WERI-Rb-1 (cell line): Measurements from ENCODE around the gene HMGXB3.
"Not testable (repeated sequence)": the region's sequence is repeated elsewhere in the genome, so short reads cannot be mapped to it uniquely, and the experiment has no call there.

ENCODE experiments used
- DNase-seq: peaks from one replicate; pipeline ENCODE4 v3.0.0-alpha.2; 2020
- H3K27ac ChIP-seq: fragments of 250-450 bp; sonication (Bioruptor Pico); 2 replicates; pipeline ENCODE4 v1.5.1; 2020; ENCODE audit warnings: mild to moderate bottlenecking, moderate library complexity
- H3K27me3 ChIP-seq: fragments of 250-450 bp; sonication (Bioruptor Pico); 2 replicates; pipeline ENCODE4 v1.5.1; 2021; ENCODE audit warnings: mild to moderate bottlenecking, low read depth, moderate library complexity; ENCODE audit not compliant: insufficient read depth, severe bottlenecking
- H3K36me3 ChIP-seq: fragments of 250-450 bp; sonication (Bioruptor Pico); 2 replicates; pipeline ENCODE4 v1.5.1; 2020; ENCODE audit warnings: mild to moderate bottlenecking, moderate library complexity
- H3K4me3 ChIP-seq: 2 replicates; pipeline ENCODE4 v1.5.1; 2011; ENCODE audit warnings: low read depth, mild to moderate bottlenecking, control low read depth, low read length
- H3K9me3 ChIP-seq: fragments of 250-450 bp; sonication (Bioruptor Pico); 2 replicates; pipeline ENCODE4 v1.5.1; 2021; ENCODE audit warnings: mild to moderate bottlenecking, moderate library complexity; ENCODE audit not compliant: severe bottlenecking
- CTCF ChIP-seq: IDR thresholded peaks from 2 replicates; pipeline ENCODE4 v1.5.1; 2011; ENCODE audit warnings: low read depth, mild to moderate bottlenecking, control low read depth, inconsistent platforms, low read length

Gene HMGXB3

GRCh38 chr5:150044329-150044681, 43.8 kb downstream of the HMGXB3 start:
- no peaks in the 10 kb centered on the region for H3K27me3 ChIP-seq
- H3K27ac ChIP-seq: no peak overlapping the region
- no peak for DNase-seq
- no peak overlapping the region for H3K4me3 ChIP-seq
- no peak for TF ChIP-seq CTCF
- H3K9me3 ChIP-seq: no peaks in the 10 kb centered on the region
- peaks cover 92% of the 10 kb centered on the region for H3K36me3 ChIP-seq

GRCh38 chr5:150044712-150045111, 44.2 kb downstream of the HMGXB3 start:
- DNase-seq: no peak
- Histone ChIP-seq H3K36me3 (peaks cover 94% of the 10 kb centered on the region), H3K4me3 (no peak overlapping the region)

GRCh38 chr5:150045549-150045948, 45.0 kb downstream of the HMGXB3 start:
- Histone ChIP-seq H3K36me3 (peaks cover 98% of the 10 kb centered on the region), H3K4me3 (no peak overlapping the region), H3K27me3 (no peaks in the 10 kb centered on the region), H3K27ac (no peak overlapping the region), H3K9me3 (no peaks in the 10 kb centered on the region)
- TF ChIP-seq CTCF: peak; percentile 57
- DNase-seq: peak; percentile 37

More at GRCh38 chr5:150044712-150045111, 44.2 kb downstream of the HMGXB3 start:
- Histone ChIP-seq H3K27me3 (no peaks in the 10 kb centered on the region), H3K27ac (no peak overlapping the region), H3K9me3 (no peaks in the 10 kb centered on the region)
- no peak for TF ChIP-seq CTCF

- Histone ChIP-seq H3K4me3 (no peak overlapping the region), H3K36me3 (peaks cover 98% of the 10 kb centered on the region), H3K27ac (no peak overlapping the region), H3K27me3 (no peaks in the 10 kb centered on the region), H3K9me3 (no peaks in the 10 kb centered on the region)
- DNase-seq: no peak
- TF ChIP-seq CTCF: no peak
Measured at GRCh38 chr5:150046031-150046430, 45.5 kb downstream of the HMGXB3 start.

- not testable (repeated sequence) for H3K4me3 ChIP-seq, H3K27me3 ChIP-seq, DNase-seq, H3K9me3 ChIP-seq, H3K27ac ChIP-seq
- peaks cover 86% of the 10 kb centered on the region for H3K36me3 ChIP-seq
Measured at GRCh38 chr5:150050172-150050811, 49.8 kb downstream of the HMGXB3 start.

- no peak for TF ChIP-seq CTCF
- no peak overlapping the region for H3K27ac ChIP-seq
- no peak overlapping the region for H3K4me3 ChIP-seq
- no peaks in the 10 kb centered on the region for H3K9me3 ChIP-seq
- peaks cover 76% of the 10 kb centered on the region for H3K36me3 ChIP-seq
- no peak for DNase-seq
- H3K27me3 ChIP-seq: no peaks in the 10 kb centered on the region
Measured at GRCh38 chr5:150051657-150052195, 51.2 kb downstream of the HMGXB3 start.
